A549 (cell line): ENCODE data around the gene SLC29A4. TPM values are rescaled to one million over a fixed set of nuclear protein-coding genes. Genes with fewer than 3 reads are reported as not detected.
A peak's percentile ranks its signal among the peaks of the same experiment; 100 is the strongest.

Experiments
- ATAC-seq, 2 experiments: fragments of 200-7000 bp in 1 of 2; fragments of >200 bp in 1 of 2; cut with Nextera tagmentation in 1 of 2; cut with Tn5 transposase in 1 of 2; 3 replicates each; pipeline versions ENCODE4 v1.8.0 to v1.9.1; 2018 to 2020; ENCODE audit warnings: mild to moderate bottlenecking in 1 of 2, moderate library complexity in 1 of 2
- CTCF ChIA-PET: fragments of 300-600 bp; sonication (Branson Sonifier 250); formaldehyde crosslinking; extraction: SDS; loops from one replicate; lab custom pipeline; 2021; ENCODE audit warnings: antibody characterized with exemption, inconsistent platforms; lab: Yijun Ruan, JAX
- POLR2A ChIA-PET: fragments of 350-600 bp; formaldehyde crosslinking; extraction: SDS; loops from one replicate; lab custom pipeline; 2021; ENCODE audit warnings: antibody characterized with exemption, inconsistent platforms; lab: Yijun Ruan, JAX
- DNase-seq, 2 experiments: peaks; one replicate each; pipeline versions ENCODE4 v3.0.0 to v3.0.0-alpha.2; 2011 to 2016; ENCODE audit warnings: low read depth in 1 of 2, low spot score in 1 of 2
- FAIRE-seq: peaks from 2 replicates; lab custom pipeline; 2011; peaks lifted over from hg19 to GRCh38; lab: Jason Lieb, UNC
- H3K27ac ChIP-seq, 2 experiments: fragments of >200 bp; sonication (Bioruptor Twin); formaldehyde crosslinking; 3 replicates each; pipeline ENCODE4 v1.5.1; 2016 to 2017
- H3K4me1 ChIP-seq: fragments of >200 bp; sonication (Bioruptor Twin); formaldehyde crosslinking; 3 replicates; pipeline ENCODE4 v1.6.1; 2016
- H3K4me2 ChIP-seq: fragments of >200 bp; sonication (Bioruptor Twin); formaldehyde crosslinking; 3 replicates; pipeline ENCODE4 v1.6.1; 2016
- H3K4me3 ChIP-seq: fragments of >200 bp; sonication (Bioruptor Twin); formaldehyde crosslinking; 3 replicates; pipeline ENCODE4 v1.5.1; 2016
- H3K9me3 ChIP-seq: fragments of >200 bp; sonication (Bioruptor Twin); formaldehyde crosslinking; 3 replicates; pipeline ENCODE4 v1.6.1; 2016
- CHD4 ChIP-seq: fragments of 200-600 bp; sonication (generic); IDR thresholded peaks from 2 replicates; pipeline ENCODE4 v1.6.1; 2016; ENCODE audit warnings: antibody characterized with exemption, mild to moderate bottlenecking, borderline replicate concordance
- ELK1 ChIP-seq: fragments of 150-350 bp; IDR thresholded peaks from 2 replicates; pipeline ENCODE4 v1.6.1; 2014; ENCODE audit warnings: low read depth, mild to moderate bottlenecking, low read length
- FOSL2 ChIP-seq, 2 experiments: fragments of 450-650 bp in 1 of 2; fragments of >200 bp in 1 of 2; sonication (Bioruptor Twin) in 1 of 2; formaldehyde crosslinking; IDR thresholded peaks; 2 replicates each; pipeline versions ENCODE4 v1.5.0 to v1.6.1; 2016 to 2020; ENCODE audit warnings: mild to moderate bottlenecking in 1 of 2, moderate library complexity in 1 of 2
- HOXA7 ChIP-seq: fragments of 250-450 bp; sonication (Bioruptor Pico); IDR thresholded peaks from 2 replicates; pipeline ENCODE4 v1.5.0; 2020; ENCODE audit warnings: mild to moderate bottlenecking, moderate library complexity
- HOXB5 ChIP-seq: fragments of 250-450 bp; sonication (Bioruptor Pico); IDR thresholded peaks from 2 replicates; pipeline ENCODE4 v1.5.0; 2020; ENCODE audit warnings: mild to moderate bottlenecking, moderate library complexity
- JUN ChIP-seq, 2 experiments: fragments of >200 bp; sonication (Bioruptor Twin); formaldehyde crosslinking; IDR thresholded peaks; 2 replicates in 1 of 2; 3 replicates in 1 of 2; pipeline ENCODE4 v1.6.1; 2016 to 2017
- JUNB ChIP-seq: fragments of >200 bp; sonication (Bioruptor Twin); formaldehyde crosslinking; IDR thresholded peaks from 2 replicates; pipeline ENCODE4 v1.6.1; 2016
- KDM1A ChIP-seq: fragments of 200-600 bp; sonication (generic); IDR thresholded peaks from 2 replicates; pipeline ENCODE4 v1.6.1; 2016; ENCODE audit warnings: low read depth, mild to moderate bottlenecking
- NFE2L2 ChIP-seq: fragments of 150-350 bp; conservative IDR thresholded peaks from 2 replicates; pipeline ENCODE4 v1.6.1; 2014; ENCODE audit warnings: low read length
- NPAS2 ChIP-seq: fragments of 250-450 bp; sonication (Bioruptor Pico); IDR thresholded peaks from 2 replicates; pipeline ENCODE4 v1.8.0; 2022; ENCODE audit warnings: mild to moderate bottlenecking, moderate library complexity, borderline replicate concordance
- NR3C1 ChIP-seq: fragments of >200 bp; sonication (Bioruptor Twin); formaldehyde crosslinking; IDR thresholded peaks from 3 replicates; pipeline ENCODE4 v1.6.1; 2017
- RAD21 ChIP-seq, 2 experiments: fragments of >200 bp in 1 of 2; sonication (Bioruptor Twin) in 1 of 2; formaldehyde crosslinking in 1 of 2; IDR thresholded peaks in 1 of 2; conservative IDR thresholded peaks in 1 of 2; 2 replicates in 1 of 2; 3 replicates in 1 of 2; pipeline ENCODE4 v1.6.1; 2012 to 2018; ENCODE audit warnings: inconsistent platforms in 1 of 2
- RNF2 ChIP-seq: fragments of 200-600 bp; sonication (generic); IDR thresholded peaks from 2 replicates; pipeline ENCODE4 v1.6.1; 2016; ENCODE audit warnings: low read depth, mild to moderate bottlenecking, antibody characterized with exemption, moderate library complexity, borderline replicate concordance
- ZC3H11A ChIP-seq: fragments of 450-650 bp; IDR thresholded peaks from 2 replicates; pipeline ENCODE4 v1.6.1; 2014; ENCODE audit warnings: antibody characterized with exemption, mild to moderate bottlenecking
- ZFP36 ChIP-seq: fragments of 450-650 bp; IDR thresholded peaks from 2 replicates; pipeline ENCODE4 v1.6.1; 2014; ENCODE audit warnings: borderline replicate concordance; ENCODE audit not compliant: partially characterized antibody
- ZNF302 ChIP-seq: fragments of 250-450 bp; sonication (Bioruptor Pico); IDR thresholded peaks from 2 replicates; pipeline ENCODE4 v1.9.0; 2021; ENCODE audit warnings: inconsistent platforms, mild to moderate bottlenecking, moderate library complexity
- ZSCAN20 ChIP-seq: fragments of 250-450 bp; sonication (Bioruptor Pico); IDR thresholded peaks from 2 replicates; pipeline ENCODE4 v1.8.0; 2022; ENCODE audit warnings: mild to moderate bottlenecking, moderate library complexity
- WGBS: methylation state at CpG from one replicate; pipeline ENCODE4 v1.1.6; 2017; ENCODE audit errors: missing lambda C conversion rate; 5-methylcytosine and 5-hydroxymethylcytosine counted together
- polyA plus RNA-seq, 4 experiments: library from polyadenylated mRNA; depleted of rRNA in 3 of 4; stranded (reverse); fragments of >200 nt; fragmentation: RNase III in 1 of 4; extraction: RNeasy Plus Mini Kit Qiagen cat#74134 plus additional on column Dnase treatment in 1 of 4; gene quantifications; 2 replicates in 3 of 4; 3 replicates in 1 of 4; pipeline ENCODE4 v1.2.3, GENCODE V29; 2011 to 2017
- TF ChIP-seq, protein P1 (sequence below): IDR thresholded peaks from 2 replicates; pipeline ENCODE4 v1.6.1; 2012
- TF ChIP-seq, protein P2 (sequence below): fragments of >200 bp; sonication (Bioruptor Twin); formaldehyde crosslinking; IDR thresholded peaks from 2 replicates; pipeline ENCODE4 v1.6.1; 2016
- TF ChIP-seq, protein P3 (sequence below): fragments of 250-450 bp; sonication (Bioruptor Pico); IDR thresholded peaks from 2 replicates; pipeline ENCODE4 v1.5.0; 2021; ENCODE audit warnings: mild to moderate bottlenecking, moderate library complexity, borderline replicate concordance
- TF ChIP-seq, protein P4 (sequence below): fragments of 450-650 bp; IDR thresholded peaks from 2 replicates; pipeline ENCODE4 v1.6.1; 2014; ENCODE audit warnings: antibody characterized with exemption
- TF ChIP-seq, protein P5 (sequence below): IDR thresholded peaks from 2 replicates; pipeline ENCODE4 v1.6.1; 2012; ENCODE audit warnings: low read depth, borderline replicate concordance

The SLC29A4 gene
- polyA plus RNA-seq, 2 of the 4 experiments (the other 2 are of a cell fraction) = 11.5 to 12.6 TPM

GRCh38 chr7:5296611-5297226 lies 14.0 kb downstream of the SLC29A4 start:
- POLR2A ChIA-PET = no interaction called here
- Histone ChIP-seq H3K4me2 (no peak overlapping the region), H3K9me3 (no peaks in the 10 kb centered on the region), H3K27ac (no peak overlapping the region), H3K4me3 (no peak overlapping the region), H3K4me1 (no peaks in the 10 kb centered on the region)
- CTCF ChIA-PET = no interaction called here
- FAIRE-seq = no peak
- ATAC-seq = peak; percentile 6 to 38; a peak in 3 of 6 replicates
- TF ChIP-seq ELK1 (no peak), NFE2L2 (no peak), JUN (IDR thresholded peaks at IDR 0.05) (no peak)
- DNase-seq = no peak
- 98% methylated on average over 27 of the region's 48 CpGs for WGBS

- POLR2A ChIA-PET = no interaction called here
- ATAC-seq (no peak), FAIRE-seq (no peak), DNase-seq (no peak)
- 92% methylated on average over 17 of the region's 24 CpGs for WGBS
- Histone ChIP-seq H3K9me3 (no peaks in the 10 kb centered on the region), H3K4me1 (no peaks in the 10 kb centered on the region), H3K27ac (no peak overlapping the region), H3K4me2 (no peak overlapping the region), H3K4me3 (no peak overlapping the region)
- TF ChIP-seq NPAS2 (CRISPR knock-in tag) = no peak
- no peak for TF ChIP-seq HOXB5 (CRISPR knock-in tag)
- TF ChIP-seq ELK1 = no peak
- no peak for TF ChIP-seq HOXA7
- TF ChIP-seq KDM1A = no peak
- TF ChIP-seq JUNB = no peak
- TF ChIP-seq RNF2 = no peak
- no peak for TF ChIP-seq FOSL2 (IDR thresholded peaks at IDR 0.05)
- TF ChIP-seq FOSL2 (CRISPR knock-in tag; IDR thresholded peaks at IDR 0.05) = no peak
- TF ChIP-seq, protein P1, sequence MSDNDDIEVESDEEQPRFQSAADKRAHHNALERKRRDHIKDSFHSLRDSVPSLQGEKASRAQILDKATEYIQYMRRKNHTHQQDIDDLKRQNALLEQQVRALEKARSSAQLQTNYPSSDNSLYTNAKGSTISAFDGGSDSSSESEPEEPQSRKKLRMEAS = no peak
- TF ChIP-seq ZC3H11A = no peak
- TF ChIP-seq CHD4 = no peak
- TF ChIP-seq, protein P2, sequence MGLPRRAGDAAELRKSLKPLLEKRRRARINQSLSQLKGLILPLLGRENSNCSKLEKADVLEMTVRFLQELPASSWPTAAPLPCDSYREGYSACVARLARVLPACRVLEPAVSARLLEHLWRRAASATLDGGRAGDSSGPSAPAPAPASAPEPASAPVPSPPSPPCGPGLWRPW = no peak
- TF ChIP-seq, protein P3, sequence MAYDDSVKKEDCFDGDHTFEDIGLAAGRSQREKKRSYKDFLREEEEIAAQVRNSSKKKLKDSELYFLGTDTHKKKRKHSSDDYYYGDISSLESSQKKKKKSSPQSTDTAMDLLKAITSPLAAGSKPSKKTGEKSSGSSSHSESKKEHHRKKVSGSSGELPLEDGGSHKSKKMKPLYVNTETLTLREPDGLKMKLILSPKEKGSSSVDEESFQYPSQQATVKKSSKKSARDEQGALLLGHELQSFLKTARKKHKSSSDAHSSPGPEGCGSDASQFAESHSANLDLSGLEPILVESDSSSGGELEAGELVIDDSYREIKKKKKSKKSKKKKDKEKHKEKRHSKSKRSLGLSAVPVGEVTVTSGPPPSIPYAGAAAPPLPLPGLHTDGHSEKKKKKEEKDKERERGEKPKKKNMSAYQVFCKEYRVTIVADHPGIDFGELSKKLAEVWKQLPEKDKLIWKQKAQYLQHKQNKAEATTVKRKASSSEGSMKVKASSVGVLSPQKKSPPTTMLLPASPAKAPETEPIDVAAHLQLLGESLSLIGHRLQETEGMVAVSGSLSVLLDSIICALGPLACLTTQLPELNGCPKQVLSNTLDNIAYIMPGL (CRISPR knock-in tag) = no peak
- TF ChIP-seq ZSCAN20 (CRISPR knock-in tag) = no peak
- no peak for TF ChIP-seq NR3C1
- TF ChIP-seq RAD21 (conservative IDR thresholded peaks at IDR 0.05 in 1 of 2, IDR thresholded peaks at IDR 0.05 in 1 of 2) = no peak
- TF ChIP-seq ZNF302 (CRISPR knock-in tag) = no peak
- no peak for TF ChIP-seq ZFP36
- TF ChIP-seq, protein P4, sequence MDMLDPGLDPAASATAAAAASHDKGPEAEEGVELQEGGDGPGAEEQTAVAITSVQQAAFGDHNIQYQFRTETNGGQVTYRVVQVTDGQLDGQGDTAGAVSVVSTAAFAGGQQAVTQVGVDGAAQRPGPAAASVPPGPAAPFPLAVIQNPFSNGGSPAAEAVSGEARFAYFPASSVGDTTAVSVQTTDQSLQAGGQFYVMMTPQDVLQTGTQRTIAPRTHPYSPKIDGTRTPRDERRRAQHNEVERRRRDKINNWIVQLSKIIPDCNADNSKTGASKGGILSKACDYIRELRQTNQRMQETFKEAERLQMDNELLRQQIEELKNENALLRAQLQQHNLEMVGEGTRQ = no peak
- TF ChIP-seq, protein P5, sequence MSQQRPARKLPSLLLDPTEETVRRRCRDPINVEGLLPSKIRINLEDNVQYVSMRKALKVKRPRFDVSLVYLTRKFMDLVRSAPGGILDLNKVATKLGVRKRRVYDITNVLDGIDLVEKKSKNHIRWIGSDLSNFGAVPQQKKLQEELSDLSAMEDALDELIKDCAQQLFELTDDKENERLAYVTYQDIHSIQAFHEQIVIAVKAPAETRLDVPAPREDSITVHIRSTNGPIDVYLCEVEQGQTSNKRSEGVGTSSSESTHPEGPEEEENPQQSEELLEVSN = no peak
- CTCF ChIA-PET = no interaction called here
Observed at GRCh38 chr7:5300366-5300765, 17.6 kb downstream of the SLC29A4 start.
